ENCODE results near the gene OSBP. TPM values are rescaled to one million over a fixed set of nuclear protein-coding genes. Genes with fewer than 3 reads are reported as not detected.
A peak's percentile ranks its signal among the peaks of the same experiment; 100 is the strongest.
"Not testable (repeated sequence)": the region's sequence is repeated elsewhere in the genome, so short reads cannot be mapped to it uniquely, and the experiment has no call there.

Gene OSBP
- total RNA-seq, 1 donor = 35.5 TPM

DNA sequence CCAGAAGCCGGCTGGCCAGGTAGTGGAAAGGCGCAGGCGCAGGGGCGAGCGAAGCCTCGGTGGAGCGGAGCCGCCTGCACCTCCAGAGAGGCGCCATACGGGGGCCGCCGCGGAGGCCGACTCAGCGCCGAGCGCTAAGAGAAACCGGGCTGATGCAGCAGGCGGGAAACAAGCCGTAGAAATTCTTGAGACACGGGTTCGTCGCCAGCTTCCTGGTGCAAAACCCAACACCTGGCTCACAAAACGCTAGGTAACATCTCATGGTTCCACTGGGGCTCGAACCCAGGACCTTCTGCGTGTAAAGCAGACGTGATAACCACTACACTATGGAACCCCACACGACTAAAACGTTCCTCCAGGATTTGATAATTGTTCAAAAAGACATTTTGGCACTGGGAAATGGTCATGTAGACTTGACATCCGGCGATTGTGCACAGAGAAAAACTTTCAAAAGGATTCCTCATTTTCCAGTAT lies 65.2 kb downstream of the OSBP start:
- DNase-seq (ENCODE audit: low read depth) = peak; percentile 95
- TF ChIP-seq, protein P1, sequence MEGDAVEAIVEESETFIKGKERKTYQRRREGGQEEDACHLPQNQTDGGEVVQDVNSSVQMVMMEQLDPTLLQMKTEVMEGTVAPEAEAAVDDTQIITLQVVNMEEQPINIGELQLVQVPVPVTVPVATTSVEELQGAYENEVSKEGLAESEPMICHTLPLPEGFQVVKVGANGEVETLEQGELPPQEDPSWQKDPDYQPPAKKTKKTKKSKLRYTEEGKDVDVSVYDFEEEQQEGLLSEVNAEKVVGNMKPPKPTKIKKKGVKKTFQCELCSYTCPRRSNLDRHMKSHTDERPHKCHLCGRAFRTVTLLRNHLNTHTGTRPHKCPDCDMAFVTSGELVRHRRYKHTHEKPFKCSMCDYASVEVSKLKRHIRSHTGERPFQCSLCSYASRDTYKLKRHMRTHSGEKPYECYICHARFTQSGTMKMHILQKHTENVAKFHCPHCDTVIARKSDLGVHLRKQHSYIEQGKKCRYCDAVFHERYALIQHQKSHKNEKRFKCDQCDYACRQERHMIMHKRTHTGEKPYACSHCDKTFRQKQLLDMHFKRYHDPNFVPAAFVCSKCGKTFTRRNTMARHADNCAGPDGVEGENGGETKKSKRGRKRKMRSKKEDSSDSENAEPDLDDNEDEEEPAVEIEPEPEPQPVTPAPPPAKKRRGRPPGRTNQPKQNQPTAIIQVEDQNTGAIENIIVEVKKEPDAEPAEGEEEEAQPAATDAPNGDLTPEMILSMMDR (IDR thresholded peaks at IDR 0.05; ENCODE audit: insufficient read depth, low read length) = peak; percentile 56
- peak overlapping the region; percentile 66 for H3K4me3 ChIP-seq (ENCODE audit: low read depth, low read length)

DNA sequence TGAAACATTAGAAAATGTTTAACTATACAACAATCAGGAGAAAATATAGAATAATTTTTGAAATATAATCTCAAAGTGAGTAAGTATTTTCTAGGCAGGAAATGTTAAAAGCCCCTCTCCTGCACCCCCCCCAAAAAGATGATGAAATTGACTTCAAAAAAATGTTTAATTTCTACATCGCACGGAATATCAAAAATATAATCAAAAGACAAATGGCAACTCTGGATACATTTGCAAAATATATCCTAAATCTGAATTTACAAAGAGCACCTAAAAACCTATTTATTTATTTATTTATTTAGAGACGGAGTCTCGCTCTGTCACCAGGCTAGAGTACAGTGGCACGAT lies 67.3 kb downstream of the OSBP start:
- TF ChIP-seq, protein P1 (IDR thresholded peaks at IDR 0.05; ENCODE audit: insufficient read depth, low read length) = no peak
- DNase-seq (ENCODE audit: low read depth) = no peak
- no peak overlapping the region for H3K4me3 ChIP-seq (ENCODE audit: low read depth, low read length)

DNA sequence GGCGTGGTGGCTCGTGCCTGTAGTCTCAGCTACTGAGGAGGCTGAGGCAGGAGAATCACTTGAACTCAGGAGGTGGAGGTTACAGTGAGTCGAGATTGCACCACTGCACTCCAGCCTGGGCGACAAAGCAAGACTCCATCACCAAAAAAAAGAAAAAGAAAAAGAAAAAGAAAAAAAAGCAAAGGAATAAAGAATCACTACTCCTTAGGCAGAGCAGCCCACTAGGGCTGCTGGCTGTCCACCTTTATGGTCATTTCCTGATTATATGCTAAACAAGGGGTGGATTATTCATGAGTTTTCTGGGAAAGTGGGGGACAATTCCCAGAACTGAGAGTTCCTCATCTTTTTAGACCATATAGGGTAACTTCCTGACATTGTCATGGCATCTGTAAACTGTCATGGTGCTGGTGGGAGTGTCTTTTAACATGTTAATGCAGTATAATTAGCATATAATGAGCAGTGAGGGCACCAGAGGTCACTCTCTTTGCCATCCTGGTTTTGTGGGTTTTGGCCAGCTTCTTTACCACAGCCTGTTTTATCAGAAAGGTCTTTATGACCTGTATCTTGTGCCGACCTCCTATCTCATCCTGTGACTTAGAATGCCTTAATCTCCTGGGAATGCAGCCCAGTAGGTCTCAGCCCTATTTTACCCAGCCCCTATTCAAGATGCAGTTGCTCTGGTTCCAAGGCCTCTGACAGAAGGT lies 67.8 kb downstream of the OSBP start:
- peak; percentile 12 for DNase-seq (ENCODE audit: low read depth)
- H3K4me3 ChIP-seq (ENCODE audit: low read depth, low read length) = not testable (repeated sequence)

DNA sequence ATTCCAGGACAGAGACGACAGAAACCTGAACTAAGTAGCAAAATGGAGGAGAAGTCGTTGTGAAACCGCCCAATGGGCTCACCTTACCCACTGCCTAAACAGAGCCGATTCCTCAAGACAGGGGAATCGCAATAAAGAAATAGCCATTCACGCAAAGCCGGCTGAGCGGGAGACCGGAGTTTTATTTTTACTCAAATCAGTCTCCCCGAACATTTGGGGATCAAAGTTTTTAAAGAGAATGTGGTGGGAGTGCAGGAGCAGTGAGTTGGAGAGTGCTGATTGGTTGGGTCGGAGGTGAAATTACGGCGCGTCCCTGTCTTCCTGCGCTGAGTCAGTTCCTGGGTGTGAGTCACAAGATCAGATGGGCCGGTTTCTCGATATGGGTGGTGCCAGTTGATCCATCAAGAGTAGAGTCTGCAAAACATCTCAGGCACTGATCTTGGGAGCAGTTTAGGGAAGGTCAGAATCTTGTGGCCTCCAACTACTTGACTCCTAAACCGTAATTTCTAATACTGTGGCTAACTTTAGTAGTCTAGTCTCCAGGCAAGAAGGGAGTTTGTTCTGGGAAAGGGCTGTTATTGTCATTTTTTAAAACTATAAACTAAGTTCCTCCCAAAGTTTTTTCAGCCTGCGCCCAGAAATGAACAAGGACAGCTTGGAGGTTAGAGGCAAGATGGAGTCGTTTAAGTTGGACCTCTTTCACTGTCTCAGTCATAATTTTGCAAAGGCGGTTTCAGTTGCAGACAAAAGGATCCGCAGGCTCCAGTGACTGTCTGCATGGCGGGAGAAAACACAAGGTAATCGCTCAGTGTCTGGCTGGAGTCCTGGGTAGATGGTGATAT lies 70.2 kb downstream of the OSBP start:
- no peak overlapping the region for H3K4me3 ChIP-seq (ENCODE audit: low read depth, low read length)
- DNase-seq (ENCODE audit: low read depth) = peak; percentile 39

DNA sequence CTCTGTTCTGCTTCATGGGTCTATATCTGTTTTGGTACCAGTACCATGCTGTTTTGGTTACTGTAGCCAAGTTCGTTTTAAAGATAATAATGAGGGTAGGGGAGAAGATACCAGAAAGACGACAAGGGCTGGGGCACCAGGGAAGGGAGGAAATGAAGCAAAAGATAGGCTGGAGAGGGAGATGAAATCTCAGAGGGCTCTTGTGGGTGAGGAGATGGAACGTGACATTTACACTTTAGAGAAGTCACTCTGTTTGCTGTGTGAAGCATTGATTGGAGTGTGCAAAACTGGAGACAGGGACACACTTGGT lies 70.8 kb downstream of the OSBP start:
- no peak overlapping the region for H3K4me3 ChIP-seq (ENCODE audit: low read depth, low read length)
- TF ChIP-seq, protein P1 (IDR thresholded peaks at IDR 0.05; ENCODE audit: insufficient read depth, low read length) = no peak
- no peak for DNase-seq (ENCODE audit: low read depth)

More for the DNA sequence above, 70.2 kb downstream of the OSBP start:
- TF ChIP-seq, protein P1 (IDR thresholded peaks at IDR 0.05; ENCODE audit: insufficient read depth, low read length) = no peak

DNA sequence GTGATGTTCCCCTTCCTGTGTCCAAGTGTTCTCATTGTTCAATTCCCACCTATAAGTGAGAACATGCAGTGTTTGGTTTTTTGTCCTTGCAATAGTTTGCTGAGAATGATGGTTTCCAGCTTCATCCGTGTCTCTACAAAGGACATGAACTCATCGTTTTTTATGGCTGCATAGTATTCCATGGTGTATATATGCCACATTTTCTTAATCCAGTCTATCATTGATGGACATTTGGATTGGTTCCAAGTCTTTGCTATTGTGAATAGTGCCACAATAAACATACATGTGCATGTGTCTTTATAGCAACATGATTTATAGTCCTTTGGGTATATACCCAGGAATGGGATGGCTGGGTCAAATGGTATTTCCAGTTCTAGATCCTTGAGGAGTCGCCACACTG lies 71.9 kb downstream of the OSBP start:
- not testable (repeated sequence) for H3K4me3 ChIP-seq (ENCODE audit: low read depth, low read length); DNase-seq (ENCODE audit: low read depth)

DNA sequence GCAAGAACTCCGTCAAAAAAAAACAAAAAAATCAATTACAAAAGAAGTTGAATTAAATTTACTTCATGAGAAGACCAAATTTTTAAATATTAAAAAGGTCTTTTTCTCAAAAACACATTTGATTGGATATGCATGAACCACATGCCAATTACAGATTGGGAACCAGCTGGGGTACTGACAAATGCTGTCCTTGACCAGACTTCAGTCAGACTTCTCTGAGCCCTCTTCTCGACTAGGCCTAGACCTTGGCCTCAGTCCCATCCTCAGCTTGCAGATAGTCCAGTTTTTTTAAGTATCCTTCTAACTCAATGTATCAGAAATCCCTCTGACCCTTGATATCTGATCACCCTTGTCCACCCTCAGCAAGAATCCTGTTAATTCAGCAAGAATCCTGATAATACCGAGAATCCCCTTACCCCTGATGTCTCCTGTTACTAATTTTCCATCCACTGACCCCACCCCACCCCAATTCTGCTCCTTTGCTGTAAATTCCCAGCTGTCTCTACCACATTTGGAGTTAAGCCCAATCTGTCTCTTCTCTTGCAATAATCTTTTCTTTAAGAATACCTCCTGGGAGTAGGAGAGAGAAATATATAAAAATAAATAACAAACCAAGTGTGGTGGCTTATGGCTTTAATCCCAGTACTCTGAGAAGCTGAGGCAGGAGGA lies 73.3 kb downstream of the OSBP start:
- no peak overlapping the region for H3K4me3 ChIP-seq (ENCODE audit: low read depth, low read length)
- TF ChIP-seq, protein P1 (IDR thresholded peaks at IDR 0.05; ENCODE audit: insufficient read depth, low read length) = no peak
- DNase-seq (ENCODE audit: low read depth) = no peak
